K562 (cell line): Measurements from ENCODE around the gene RPP21. TPM values are rescaled to one million over a fixed set of nuclear protein-coding genes. Genes with fewer than 3 reads are reported as not detected.

ENCODE experiments used
- ATF1 ChIP-seq, 2 experiments: fragments of 450-650 bp in 1 of 2; IDR thresholded peaks; 2 replicates each; pipeline ENCODE4 v1.6.1; 2016; ENCODE audit warnings: missing compliant biosample characterization in 1 of 2, missing genetic modification characterization in 1 of 2
- CBFB ChIP-seq: sonication (generic); formaldehyde crosslinking; IDR thresholded peaks from 2 replicates; pipeline ENCODE4 v1.4.0; 2020; ENCODE audit warnings: mild to moderate bottlenecking, missing genetic modification reagents
- CXXC5 ChIP-seq: fragments of 250-450 bp; sonication (Bioruptor Pico); IDR thresholded peaks from 2 replicates; pipeline ENCODE4 v1.8.0; 2022; ENCODE audit warnings: inconsistent platforms, mild to moderate bottlenecking, moderate library complexity
- MITF ChIP-seq: IDR thresholded peaks from 2 replicates; pipeline ENCODE4 v1.6.1; 2014; ENCODE audit warnings: antibody characterized with exemption
- PHF21A ChIP-seq: fragments of 450-650 bp; IDR thresholded peaks from 2 replicates; pipeline ENCODE4 v1.6.1; 2017; ENCODE audit warnings: low read depth, borderline replicate concordance
- RB1 ChIP-seq: fragments of 450-650 bp; IDR thresholded peaks from 2 replicates; pipeline ENCODE4 v1.6.1; 2017; ENCODE audit warnings: low read depth, mild to moderate bottlenecking
- STAT5B ChIP-seq: fragments of 250-450 bp; sonication (Bioruptor Pico); IDR thresholded peaks from 2 replicates; pipeline ENCODE4 v1.8.0; 2021; ENCODE audit warnings: mild to moderate bottlenecking, inconsistent platforms
- TCF7 ChIP-seq: sonication (generic); IDR thresholded peaks from 2 replicates; pipeline ENCODE4 v1.6.1; 2016; ENCODE audit warnings: antibody characterized with exemption, borderline replicate concordance
- TEAD2 ChIP-seq: fragments of 450-650 bp; IDR thresholded peaks from 2 replicates; pipeline ENCODE4 v1.6.1; 2016; ENCODE audit warnings: missing genetic modification characterization, control low read depth, missing compliant biosample characterization
- UBTF ChIP-seq, 2 experiments: IDR thresholded peaks; 2 replicates each; pipeline ENCODE4 v1.6.1; 2012; ENCODE audit warnings: improper control_type of control experiment in 2 of 2, low read depth in 2 of 2, low read length in 2 of 2, borderline replicate concordance in 1 of 2
- ZNF277 ChIP-seq: fragments of 250-450 bp; sonication (Bioruptor Pico); IDR thresholded peaks from 2 replicates; pipeline ENCODE4 v1.8.0; 2022; ENCODE audit warnings: inconsistent platforms, mild to moderate bottlenecking, moderate library complexity, borderline replicate concordance
- ZNF407 ChIP-seq: fragments of 450-650 bp; IDR thresholded peaks from 2 replicates; pipeline ENCODE4 v1.6.1; 2016; ENCODE audit warnings: low read depth
- ZNF830 ChIP-seq: fragments of 250-450 bp; sonication (Bioruptor Pico); IDR thresholded peaks from 2 replicates; pipeline ENCODE4 v1.5.0; 2021; ENCODE audit warnings: mild to moderate bottlenecking
- polyA plus RNA-seq, 8 experiments: library from polyadenylated mRNA; depleted of rRNA in 4 of 8; stranded (reverse) in 5 of 8; unstranded in 3 of 8; fragments of >200 nt; fragmentation: Nextera tagmentation in 2 of 8; fragmentation: Illumina TruSeq in 1 of 8; extraction: Ambion mirVana in 2 of 8; extraction: Trizol in 1 of 8; gene quantifications; 2 replicates each; pipeline versions ENCODE4 v1.2.1 to v1.2.3, GENCODE V29; 2011 to 2014; ENCODE audit warnings: inconsistent platforms in 1 of 8, missing spikeins in 1 of 8
- total RNA-seq, 7 experiments: library from RNA; depleted of rRNA in 6 of 7; stranded (reverse); fragments of >200 nt in 6 of 7; fragmentation: Illumina TruSeq in 2 of 7; extraction: Trizol in 2 of 7; gene quantifications; 2 replicates each; pipeline versions ENCODE4 v1.2.1 to v1.2.3, GENCODE V29; 2011 to 2021; ENCODE audit warnings: low replicate concordance in 1 of 7

RPP21 gene
- total and polyA plus RNA-seq, 9 of the 15 experiments (the other 6 are each of a cell fraction or from before 2014, with no cell fraction given), result 62.1 to 362 (median 166) TPM

- TF ChIP-seq MITF (no peak), STAT5B (CRISPR knock-in tag) (no peak), ATF1 (CRISPR knock-in tag; IDR thresholded peaks at IDR 0.05) (no peak), ATF1 (tag; IDR thresholded peaks at IDR 0.05) (peak; percentile 61), CXXC5 (peak; percentile 84), TCF7 (peak; percentile 52; the same call in 1 of the 2 replicates), RB1 (peak; percentile 89; the same call in 1 of the 2 replicates), ZNF277 (CRISPR knock-in tag) (no peak), PHF21A (no peak), CBFB (0 out of 2 replicates have a peak, but pooled peaks have one; percentile 24), TEAD2 (tag) (no peak), ZNF407 (no peak), ZNF830 (CRISPR knock-in tag) (0 out of 2 replicates have a peak, but pooled peaks have one; percentile 27), UBTF (IDR thresholded peaks at IDR 0.05; ENCODE audit: borderline replicate concordance in 1 of 2, low read depth in 2 of 2, low read length in 2 of 2) (peak in 1 of 2 experiments; percentile 38; a peak in 1 of 4 replicates)
Observed at GRCh38 chr6:30344868-30345671, at the start of gene RPP21 (continued).
